ENCODE results near the gene RAB40C.

RAB40C gene

DNA sequence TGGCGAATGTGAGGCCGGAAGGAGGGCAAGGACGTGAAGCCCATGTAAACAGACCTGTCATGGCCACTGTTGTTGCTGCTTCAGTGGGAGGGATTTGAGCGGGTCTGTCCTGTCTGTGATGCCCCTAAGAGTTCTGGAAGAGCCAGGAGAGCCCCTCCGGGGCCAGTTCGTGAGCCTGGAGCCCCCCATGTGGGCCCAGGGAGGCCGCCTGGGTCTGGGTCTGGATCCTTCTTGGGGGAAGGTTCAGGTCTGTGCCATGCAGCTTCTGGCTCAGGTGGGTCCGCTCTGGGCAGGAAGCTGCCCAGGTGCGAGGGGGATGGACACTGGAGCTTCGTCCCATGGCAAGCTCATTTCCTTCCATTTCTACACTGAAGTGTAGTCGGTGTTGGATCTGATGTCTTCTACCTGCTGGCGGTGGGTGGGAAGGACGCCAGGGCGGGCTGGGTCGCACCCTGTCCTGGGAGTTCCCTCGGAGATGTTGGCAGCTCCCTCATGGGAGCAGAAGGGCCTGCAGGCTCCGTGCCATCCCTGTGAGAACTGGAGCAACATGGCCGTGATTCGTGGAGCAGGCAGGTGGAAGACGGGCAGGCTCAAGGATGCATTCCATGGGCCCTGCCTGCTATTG, 29.7 kb downstream of the RAB40C start:
- no peak for DNase-seq

DNA sequence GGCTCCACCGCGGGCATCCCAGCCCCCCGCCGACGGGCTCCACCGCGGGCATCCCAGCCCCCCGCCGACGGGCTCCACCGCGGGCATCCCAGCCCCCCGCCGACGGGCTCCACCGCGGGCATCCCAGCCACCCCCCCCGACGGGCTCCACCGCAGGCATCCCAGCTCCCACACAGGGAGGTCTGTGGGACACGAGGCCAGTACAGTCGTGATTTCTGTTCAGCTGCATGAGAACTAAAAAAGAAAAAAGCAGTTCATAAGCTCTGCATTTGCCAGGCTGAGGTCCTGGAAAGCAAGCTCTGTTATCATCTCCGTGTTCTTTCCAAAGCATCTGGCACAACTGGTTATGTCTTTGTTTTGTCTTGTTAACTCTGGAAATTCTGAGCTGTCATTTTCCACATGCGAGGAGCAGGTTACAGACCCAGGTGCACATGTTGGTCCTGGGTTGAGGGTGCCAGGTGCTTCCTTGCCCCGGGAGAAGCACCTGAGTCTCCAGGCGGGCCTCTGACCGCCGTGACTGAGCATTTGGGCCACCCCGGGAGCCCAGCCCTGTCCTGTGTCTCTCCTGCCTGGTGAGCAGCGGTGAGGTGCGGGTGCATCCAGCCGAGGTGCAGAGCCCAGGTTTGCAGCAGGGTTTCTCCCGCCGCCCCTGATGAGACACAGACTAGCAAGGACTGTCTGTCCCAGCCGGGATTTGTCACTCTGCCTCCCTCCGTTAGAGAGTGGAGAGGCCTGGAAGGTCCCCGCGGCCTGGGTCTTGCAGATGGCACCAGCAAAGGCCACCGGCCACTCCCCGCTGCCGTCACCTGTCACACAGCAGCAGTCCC, 31.0 kb downstream of the RAB40C start:
- no peak for DNase-seq

DNA sequence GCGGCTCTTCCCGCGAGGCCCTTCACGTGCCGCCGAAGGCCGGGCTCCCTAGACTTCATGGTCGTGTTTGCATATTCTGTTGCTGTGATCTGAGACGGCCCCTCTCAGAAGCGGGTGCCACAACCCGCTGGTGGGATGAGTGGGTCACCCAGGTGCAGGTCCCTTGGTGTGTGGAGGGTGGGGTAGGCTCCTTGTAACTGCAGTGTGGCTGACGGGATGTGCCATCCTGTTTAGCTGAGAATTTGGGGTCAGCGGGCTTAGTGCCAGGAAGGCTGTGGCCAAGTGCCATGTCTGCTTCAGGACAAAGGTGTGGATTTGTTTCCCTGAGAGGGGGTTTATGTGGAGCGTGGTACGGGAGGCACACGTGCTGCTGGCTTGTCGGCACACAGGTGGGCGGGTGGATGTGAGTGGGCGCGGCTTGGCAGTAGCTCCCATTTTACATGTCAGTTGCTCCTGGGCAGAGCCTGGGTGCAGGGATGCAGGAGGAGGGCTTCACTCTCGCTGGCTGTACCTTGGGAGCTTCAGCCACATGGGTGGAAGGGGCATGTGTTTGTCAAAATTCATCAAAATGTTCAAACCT, 31.8 kb downstream of the RAB40C start:
- no peak for DNase-seq

DNA sequence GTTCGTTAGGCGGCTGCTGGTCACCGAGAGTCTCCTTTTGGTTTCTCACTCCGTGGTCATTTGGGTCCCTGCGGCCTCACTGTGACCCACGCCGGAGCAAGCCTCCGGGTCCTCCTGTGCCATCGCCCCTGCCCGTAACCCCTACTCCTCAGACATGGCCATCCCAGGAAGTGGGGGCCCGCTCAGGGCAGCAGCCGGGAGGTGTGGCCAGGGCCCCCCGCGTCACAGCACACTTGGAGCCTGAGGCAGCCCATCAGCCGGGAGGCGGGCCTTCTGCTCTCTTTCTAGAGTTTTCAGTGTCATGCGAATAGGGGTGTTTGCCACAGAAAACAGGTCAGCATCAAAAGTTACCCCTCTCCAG, 33.0 kb downstream of the RAB40C start:
- no peak for DNase-seq

DNA sequence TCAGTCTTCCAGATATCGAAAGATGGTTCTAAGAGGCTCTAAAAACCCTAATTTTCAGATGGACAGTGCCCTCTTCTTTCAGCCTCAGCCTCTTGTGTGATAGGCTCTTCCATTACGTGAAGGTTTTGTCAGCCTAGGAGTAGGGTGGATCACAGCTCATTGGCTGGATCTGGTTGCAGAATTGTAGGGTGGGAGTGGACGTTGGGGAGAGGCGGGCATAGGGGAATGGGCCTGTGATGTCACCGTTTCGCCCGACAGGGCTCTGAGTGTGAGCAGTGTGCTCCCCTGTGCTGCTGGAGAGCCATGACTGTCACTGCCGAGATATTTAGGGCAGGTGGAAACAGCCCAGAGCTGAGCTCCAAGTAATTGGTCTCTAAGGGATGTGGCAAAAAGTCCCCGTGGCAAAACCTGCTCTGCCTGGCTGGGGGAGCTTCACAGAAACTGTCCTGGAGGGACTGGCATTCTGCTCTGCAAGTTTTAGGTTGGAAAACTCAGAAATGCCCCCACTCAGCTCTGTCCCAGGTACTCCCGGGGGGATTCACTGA, 34.7 kb downstream of the RAB40C start:
- no peak for DNase-seq

DNA sequence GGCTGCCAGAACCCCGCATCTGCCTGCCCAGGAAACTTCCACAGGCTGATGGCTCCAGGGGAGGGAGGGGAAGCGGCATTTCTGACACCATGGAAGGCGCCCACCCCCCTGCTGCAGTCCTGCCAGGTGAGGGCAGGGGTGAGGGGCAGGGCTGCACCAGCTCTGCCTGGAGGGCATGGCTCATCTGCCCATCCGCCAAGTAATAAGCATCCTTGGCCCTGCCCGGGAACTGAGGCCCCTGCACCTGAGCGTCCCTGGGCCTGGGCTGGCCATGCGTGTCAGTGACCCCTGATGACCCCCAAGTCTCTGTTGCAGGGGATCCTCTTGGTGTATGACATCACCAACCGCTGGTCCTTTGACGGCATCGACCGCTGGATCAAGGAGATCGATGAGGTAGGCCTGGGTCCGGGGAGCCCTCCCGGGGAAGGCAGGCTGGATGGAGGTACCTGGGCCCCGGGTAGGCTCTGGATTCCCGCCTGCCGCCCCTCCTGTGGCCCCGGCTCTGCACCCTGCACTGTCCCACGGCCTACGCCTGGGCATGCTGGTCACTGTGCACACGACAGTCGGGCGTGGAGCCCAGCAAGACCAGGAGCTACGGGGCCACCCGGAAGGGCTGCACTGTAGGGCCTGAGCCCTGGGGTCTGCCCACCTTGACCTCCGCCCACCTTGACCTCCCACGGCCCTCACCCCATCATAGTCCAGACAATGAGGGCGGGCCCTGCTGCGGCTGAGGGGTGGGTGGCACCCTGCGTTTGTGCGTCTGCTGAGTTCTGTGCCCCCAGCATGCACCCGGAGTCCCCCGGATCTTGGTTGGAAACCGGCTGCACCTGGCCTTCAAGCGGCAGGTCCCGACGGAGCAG, 35.5 kb downstream of the RAB40C start:
- DNase-seq, result no peak

DNA sequence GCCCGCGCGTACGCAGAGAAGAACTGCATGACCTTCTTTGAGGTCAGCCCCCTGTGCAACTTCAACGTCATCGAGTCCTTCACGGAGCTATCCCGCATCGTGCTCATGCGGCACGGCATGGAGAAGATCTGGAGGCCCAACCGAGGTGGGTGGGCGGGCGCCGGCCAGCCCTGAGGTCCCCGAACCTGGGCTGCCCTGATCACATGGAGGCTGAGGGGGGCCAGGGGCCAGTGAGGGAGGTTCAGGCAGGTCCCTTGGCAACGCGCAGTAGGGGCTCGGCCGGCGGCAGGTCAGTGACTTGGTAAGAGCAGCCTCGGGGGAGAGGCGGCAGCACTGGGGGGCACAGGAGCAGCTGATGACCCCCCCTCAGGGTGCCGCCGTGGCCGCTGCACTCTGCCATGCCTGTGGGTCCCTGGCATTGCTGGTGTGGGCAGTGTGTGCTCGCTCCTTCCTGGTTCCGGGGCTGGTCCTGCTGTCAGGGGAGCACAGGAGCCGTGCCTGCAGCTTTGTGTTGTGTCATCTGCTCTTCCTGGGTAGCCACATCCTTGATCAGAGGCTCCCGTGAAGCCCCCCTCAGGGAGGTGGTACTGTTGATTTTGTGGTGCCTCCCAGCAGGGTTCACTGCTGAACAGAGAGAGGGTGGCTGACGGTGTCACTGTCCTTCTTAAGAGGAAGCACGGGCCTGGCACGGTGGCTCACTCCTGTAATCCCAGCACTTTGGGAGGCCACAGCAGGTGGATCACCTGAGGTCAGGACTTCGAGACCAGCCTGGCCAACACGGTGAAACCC, 36.3 kb downstream of the RAB40C start:
- no peak for DNase-seq

DNA sequence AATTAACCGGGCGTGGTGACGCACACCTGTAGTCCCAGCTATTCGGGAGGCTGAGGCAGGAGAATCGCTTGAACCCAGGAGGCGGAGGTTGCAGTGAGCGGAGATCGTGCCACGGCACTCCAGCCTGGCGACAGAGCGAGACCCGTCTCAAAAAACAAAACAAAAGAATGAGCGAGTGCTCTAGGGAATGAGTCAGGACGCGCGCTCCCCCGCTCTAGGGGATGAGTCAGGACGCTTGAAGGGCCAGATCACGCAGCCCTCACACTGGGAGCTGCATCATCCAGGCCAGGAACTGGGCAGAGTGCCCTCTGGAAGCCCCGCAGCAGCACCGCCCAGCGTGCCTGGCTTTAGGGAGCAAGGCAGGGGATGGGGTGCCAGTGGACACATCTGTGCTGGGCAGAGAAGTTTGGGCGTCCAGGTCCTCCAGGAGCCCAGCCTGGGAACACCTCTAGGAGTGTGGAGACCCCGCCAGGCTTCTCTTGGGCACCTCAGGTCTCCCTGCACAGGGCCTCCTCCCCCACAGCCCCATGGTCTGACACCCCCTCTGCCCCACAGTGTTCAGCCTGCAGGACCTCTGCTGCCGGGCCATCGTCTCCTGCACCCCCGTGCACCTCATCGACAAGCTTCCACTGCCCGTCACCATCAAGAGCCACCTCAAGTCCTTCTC, 37.1 kb downstream of the RAB40C start:
- no peak for DNase-seq

DNA sequence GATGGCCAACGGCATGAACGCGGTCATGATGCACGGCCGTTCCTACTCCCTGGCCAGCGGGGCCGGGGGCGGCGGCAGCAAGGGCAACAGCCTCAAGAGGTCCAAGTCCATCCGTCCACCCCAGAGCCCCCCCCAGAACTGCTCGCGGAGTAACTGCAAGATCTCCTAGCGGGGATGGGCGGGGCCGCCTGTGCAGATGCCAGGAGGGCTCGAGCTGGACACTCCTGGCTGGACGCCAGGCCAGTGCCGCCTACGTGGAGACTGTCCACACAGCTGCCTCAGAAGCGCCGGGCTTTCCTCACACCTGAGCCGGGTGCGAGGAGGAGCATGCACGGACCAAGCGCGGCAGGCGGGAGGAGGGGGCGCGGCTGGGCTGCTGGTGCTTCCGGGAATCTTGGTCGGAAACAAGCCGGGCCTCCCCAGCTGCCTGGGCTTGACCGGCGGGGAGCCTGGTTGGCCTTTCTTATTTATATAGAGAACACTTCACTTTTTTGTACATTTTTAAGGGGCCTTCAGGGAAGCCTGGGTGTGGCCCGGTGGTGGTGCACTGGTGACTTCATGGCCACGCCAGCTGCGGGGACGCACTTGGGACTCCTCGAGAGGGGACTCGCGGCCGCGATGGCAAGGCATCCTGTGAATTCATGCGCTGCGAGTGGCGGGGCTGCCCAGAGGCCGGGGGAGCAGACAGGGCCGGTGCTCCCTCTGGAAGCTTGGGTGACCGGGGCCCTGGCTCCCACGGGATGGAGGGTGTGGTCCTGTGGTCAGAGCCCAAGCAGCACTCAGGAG, 37.8 kb downstream of the RAB40C start:
- no peak for DNase-seq

DNA sequence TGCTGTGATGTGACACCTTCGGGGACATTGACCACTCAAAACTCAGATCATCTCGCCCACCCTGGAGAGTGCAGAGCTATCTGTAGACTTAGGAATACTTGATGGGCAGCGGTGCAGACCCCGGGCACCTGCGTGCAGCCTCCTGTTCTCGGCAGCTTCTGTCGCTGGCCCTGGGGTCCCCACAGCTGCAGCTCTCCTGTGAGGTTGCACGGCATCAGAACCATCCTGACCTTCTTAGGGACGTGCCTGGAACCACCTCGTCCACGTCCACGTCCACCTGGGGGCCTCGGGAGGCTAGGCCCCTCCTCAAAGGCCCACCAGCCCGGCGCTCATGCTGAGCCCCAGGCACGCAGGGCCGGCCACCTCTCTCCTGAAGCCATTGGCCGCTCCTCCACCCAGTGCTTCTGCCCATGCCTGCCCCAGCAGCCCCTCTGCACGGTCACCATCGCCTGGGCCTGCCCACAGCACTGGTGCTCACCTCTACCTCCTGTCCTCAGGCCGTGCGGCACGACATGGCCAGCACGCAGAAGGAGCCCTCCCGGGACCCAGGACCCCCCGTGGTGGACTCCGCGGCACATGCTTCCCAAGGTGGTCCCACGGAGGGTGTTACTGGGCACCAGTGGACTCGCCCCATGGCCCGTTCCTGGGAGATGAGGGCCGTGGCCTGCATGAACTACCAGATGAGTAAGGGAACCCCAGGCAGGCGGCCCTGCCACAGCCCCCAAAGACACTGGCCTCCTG, 38.6 kb downstream of the RAB40C start:
- no peak for DNase-seq

DNA sequence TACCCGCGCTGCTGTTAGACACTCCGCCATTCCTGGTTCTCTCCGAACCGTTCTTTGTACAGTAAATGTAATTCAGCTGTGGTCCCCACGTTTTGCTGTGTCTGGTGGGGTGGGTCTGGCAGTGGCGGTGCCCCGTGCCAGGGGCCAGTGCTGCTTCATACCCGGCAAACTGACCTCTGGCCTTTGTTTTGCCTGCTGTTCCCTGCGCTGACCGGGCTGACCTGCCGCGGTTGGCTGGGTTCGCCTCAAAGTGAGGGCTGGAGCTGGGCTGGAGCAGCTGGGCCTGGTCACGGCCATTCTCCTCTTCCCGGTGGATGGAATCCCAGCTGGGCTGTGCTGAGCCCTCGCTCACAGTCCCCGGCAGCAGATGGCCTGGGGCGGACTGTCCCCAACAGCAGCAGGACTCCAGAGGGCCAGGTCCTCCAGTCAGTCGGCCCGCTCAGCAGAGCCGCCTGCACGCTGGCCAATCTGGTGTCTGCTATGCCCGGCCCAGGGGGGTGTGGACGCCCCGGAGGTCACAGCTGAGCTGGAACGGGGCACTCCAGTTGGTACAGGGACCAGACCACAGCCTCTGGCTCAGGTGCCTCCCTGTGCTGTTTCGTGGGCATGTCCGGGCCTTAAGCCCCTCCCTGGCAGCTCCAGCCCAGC, 39.4 kb downstream of the RAB40C start:
- no peak for DNase-seq

DNA sequence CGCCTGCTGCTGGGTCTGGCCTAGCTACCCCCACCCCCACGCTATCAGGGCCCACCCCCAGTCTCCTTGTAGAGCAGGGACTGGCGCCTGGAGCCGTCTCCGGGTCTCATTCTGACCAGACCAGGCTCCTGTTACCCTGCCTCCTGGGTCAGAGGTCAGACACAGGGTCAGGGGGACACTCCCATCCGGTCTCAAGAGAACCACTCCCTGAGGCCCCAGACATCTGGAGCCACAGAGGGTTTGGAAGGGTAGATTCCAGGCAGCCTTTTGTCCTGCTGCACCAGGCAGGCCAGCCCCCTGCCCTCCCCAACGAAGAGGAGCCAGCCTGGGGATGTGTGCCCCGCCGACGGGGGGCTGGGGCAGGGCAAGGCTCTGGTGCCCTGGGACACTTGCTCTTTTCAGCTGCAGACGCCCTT, 40.0 kb downstream of the RAB40C start:
- no peak for DNase-seq

DNA sequence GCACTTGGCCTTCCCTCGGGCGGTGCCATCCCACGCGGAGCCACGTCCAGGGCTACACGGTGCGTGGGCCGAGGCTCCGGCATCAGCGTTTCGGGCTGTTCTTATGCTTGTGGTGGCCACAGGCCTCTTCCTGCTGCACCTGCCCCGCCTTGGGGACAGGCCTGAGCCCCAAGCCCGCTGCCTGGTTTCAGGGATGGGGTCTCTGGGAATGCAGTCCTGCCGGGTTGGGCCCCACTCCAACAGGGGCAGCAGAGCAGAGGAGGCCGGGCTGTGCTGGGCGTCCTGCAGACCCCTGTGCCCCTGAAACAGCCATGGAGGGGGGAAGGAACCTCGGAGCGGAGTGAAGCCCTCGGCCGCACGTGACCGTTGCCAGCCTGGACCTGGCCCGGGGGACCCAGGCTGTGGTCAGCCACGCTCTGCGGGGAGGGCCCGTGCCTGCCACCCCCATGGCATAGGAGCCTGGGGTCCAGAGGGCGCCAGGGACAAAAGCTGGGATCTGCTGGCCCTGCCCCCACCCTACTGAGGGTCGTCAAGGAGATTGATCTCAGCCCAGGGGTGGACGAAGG, 40.5 kb downstream of the RAB40C start:
- no peak for DNase-seq

DNA sequence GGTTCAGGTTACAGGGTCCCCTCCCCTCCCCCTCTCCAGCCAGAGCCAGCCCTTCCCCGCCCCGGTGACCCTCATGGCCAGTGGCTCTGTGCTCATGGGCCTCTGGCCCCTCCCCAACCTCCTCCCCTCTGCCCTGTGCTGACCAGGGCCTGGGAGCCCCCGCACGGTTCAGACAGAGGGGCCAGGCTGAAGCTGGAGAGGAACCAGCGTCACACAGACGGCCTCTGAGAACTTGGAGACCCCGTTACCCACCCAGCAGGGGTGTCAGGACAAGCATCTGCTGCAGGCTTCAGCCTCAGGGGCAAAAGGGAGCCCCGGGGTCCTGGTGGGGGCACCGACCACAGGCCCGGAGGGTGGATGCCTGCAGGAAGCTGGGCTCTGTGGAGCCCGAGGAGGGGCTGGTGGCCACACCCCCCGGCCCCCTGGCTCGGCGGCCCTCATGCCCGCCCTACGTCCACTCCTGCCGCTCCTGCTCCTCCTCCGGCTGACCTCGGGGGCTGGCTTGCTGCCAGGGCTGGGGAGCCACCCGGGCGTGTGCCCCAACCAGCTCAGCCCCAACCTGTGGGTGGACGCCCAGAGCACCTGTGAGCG, 41.0 kb downstream of the RAB40C start, which contains the start of gene WFIKKN1:
Gene WFIKKN1 (plus strand): TSS at position 171 of the 591 bp plus-strand sequence. CDS start 269 bp downstream, at position 440.
- DNase-seq, result no peak

DNA sequence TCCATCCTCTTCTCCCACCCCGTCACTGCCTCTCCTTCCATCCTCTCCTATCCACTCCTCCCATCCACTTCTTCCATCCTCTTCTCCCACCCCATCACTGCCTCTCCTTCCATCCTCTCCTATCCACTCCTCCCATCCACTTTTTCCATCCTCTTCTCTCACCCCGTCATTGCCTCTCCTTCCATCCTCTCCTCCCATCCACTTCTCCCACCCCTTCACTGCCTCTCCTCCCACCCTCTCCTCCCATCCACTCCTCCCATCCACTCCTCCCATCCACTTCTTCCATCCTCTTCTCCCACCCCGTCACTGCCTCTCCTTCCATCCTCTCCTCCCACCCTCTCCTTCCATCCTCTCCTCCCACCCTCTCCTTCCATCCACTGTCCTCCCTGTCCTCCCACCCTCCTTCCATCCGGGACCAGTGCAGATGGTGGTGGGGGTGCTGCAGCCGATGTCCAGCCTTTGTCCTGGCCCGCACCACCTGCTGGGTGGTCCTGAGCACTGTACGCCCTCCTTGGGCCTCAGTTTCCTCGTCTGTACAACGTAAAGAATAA, 42.0 kb downstream of the RAB40C start:
- no peak for DNase-seq

DNA sequence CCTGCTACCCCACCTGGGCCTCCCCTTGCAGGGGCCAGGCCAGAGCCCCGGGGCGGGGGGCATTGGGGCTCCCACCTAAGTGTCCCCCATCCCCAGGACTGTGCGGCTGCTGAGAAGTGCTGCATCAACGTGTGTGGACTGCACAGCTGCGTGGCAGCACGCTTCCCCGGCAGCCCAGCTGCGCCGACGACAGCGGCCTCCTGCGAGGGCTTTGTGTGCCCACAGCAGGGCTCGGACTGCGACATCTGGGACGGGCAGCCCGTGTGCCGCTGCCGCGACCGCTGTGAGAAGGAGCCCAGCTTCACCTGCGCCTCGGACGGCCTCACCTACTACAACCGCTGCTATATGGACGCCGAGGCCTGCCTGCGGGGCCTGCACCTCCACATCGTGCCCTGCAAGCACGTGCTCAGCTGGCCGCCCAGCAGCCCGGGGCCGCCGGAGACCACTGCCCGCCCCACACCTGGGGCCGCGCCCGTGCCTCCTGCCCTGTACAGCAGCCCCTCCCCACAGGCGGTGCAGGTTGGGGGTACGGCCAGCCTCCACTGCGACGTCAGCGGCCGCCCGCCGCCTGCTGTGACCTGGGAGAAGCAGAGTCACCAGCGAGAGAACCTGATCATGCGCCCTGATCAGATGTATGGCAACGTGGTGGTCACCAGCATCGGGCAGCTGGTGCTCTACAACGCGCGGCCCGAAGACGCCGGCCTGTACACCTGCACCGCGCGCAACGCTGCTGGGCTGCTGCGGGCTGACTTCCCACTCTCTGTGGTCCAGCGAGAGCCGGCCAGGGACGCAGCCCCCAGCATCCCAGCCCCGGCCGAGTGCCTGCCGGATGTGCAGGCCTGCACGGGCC, 42.8 kb downstream of the RAB40C start:
- no peak for DNase-seq

DNA sequence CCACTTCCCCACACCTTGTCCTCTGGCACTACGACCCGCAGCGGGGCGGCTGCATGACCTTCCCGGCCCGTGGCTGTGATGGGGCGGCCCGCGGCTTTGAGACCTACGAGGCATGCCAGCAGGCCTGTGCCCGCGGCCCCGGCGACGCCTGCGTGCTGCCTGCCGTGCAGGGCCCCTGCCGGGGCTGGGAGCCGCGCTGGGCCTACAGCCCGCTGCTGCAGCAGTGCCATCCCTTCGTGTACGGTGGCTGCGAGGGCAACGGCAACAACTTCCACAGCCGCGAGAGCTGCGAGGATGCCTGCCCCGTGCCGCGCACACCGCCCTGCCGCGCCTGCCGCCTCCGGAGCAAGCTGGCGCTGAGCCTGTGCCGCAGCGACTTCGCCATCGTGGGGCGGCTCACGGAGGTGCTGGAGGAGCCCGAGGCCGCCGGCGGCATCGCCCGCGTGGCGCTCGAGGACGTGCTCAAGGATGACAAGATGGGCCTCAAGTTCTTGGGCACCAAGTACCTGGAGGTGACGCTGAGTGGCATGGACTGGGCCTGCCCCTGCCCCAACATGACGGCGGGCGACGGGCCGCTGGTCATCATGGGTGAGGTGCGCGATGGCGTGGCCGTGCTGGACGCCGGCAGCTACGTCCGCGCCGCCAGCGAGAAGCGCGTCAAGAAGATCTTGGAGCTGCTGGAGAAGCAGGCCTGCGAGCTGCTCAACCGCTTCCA, 43.6 kb downstream of the RAB40C start:
- DNase-seq, result no peak

Measured in stimulated activated CD4-positive, alpha-beta T cell treated with anti-CD3 and anti-CD28 coated beads, Interleukin-2, amount 100 ng/mL, for 48 hours (primary cell).